ENCODE data around the gene PGGHG. TPM values are rescaled to one million over a fixed set of nuclear protein-coding genes. Genes with fewer than 3 reads are reported as not detected.

Gene PGGHG
- polyA plus RNA-seq, 1 donor from 2014 or later = 2.1 TPM

DNA sequence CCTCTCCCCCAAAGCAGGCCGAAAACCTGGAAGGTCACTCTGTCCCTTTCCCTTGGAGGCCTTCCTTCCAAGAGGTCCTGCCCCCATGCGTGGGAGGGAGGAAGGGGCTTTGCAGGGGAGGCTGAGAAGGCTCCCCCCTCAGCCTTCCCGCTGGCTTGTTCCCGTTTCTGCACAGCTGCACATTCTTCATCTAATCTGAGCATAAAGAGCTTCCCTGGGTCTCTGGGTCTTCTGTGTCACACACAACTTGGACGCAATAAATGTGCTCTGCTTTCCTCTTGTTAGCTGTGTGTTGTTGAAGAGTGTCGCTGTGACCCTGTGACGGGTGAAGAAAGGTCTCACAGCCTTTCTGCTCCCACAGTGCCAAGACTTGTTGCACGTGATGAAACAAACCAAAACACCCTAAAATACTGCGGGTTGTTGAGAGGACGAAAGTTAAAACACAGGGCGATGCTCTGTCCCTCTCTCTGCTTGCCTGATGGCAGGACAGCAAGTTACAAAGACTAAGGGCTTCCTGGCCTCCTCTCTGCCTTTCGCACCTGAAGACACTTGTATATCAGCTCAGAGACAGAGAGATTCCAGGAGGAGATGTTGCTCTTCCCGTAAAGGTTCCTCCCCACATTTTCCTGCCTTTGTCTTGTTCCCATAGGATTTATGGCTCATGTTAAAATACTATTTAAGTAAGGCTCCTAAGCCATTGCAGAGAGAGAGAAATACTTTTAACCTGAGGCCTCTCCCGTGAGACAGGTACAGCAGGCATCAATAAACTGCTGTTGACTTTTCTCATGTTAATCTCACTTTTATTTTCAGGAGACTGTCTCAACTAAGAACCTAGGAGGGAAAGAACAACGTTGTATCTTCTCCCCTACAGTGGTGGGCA, 47.1 kb downstream of the PGGHG start:
- Histone ChIP-seq H3K9me2 (ENCODE audit: insufficient read depth, low read length) (no peaks in the 10 kb centered on the region), H3K27me3 (ENCODE audit: insufficient read depth, low read depth, low read length) (no peaks in the 10 kb centered on the region), H2AFZ (ENCODE audit: low read depth, low read length) (no peak overlapping the region), H3K36me3 (ENCODE audit: insufficient read depth, low read length) (no peaks in the 10 kb centered on the region), H3K9ac (ENCODE audit: low read length) (no peak overlapping the region), H3K9me3 (ENCODE audit: low read length) (no peaks in the 10 kb centered on the region), H3K4me2 (ENCODE audit: low read length) (no peak overlapping the region), H3K4me3 (ENCODE audit: low read length) (no peak overlapping the region), H3F3A (ENCODE audit: insufficient read depth, low read length, poor library complexity, severe bottlenecking) (no peaks in the 10 kb centered on the region), H3K27ac (ENCODE audit: low read length) (no peak overlapping the region), H4K20me1 (ENCODE audit: insufficient read depth) (no peaks in the 10 kb centered on the region), H3K79me2 (replicated peaks; ENCODE audit: insufficient read depth, low read length) (no peaks in the 10 kb centered on the region)
- TF ChIP-seq REST (IDR thresholded peaks at IDR 0.05; ENCODE audit: borderline replicate concordance) (no peak), RAD21 (conservative IDR thresholded peaks at IDR 0.05) (no peak), TAF1 (IDR thresholded peaks at IDR 0.05; ENCODE audit: low read depth) (no peak), EZH2 (IDR thresholded peaks at IDR 0.05; ENCODE audit: borderline replicate concordance, insufficient read depth, low read length, poor library complexity, severe bottlenecking) (no peak), MXI1 (conservative IDR thresholded peaks at IDR 0.05; ENCODE audit: poor library complexity, severe bottlenecking) (no peak)

GRCh38 chr11:336659-337198, 47.8 kb downstream of the PGGHG start:
- Histone ChIP-seq H3K27ac (ENCODE audit: low read length) (no peak overlapping the region), H3K27me3 (ENCODE audit: insufficient read depth, low read depth, low read length) (no peaks in the 10 kb centered on the region), H3F3A (ENCODE audit: insufficient read depth, low read length, poor library complexity, severe bottlenecking) (no peaks in the 10 kb centered on the region), H4K20me1 (ENCODE audit: insufficient read depth) (no peaks in the 10 kb centered on the region), H3K4me2 (ENCODE audit: low read length) (no peak overlapping the region), H3K4me3 (ENCODE audit: low read length) (no peak overlapping the region), H3K9me3 (ENCODE audit: low read length) (no peaks in the 10 kb centered on the region), H3K9ac (ENCODE audit: low read length) (no peak overlapping the region), H3K79me2 (replicated peaks; ENCODE audit: insufficient read depth, low read length) (no peaks in the 10 kb centered on the region), H2AFZ (ENCODE audit: low read depth, low read length) (no peak overlapping the region), H3K9me2 (ENCODE audit: insufficient read depth, low read length) (no peaks in the 10 kb centered on the region), H3K36me3 (ENCODE audit: insufficient read depth, low read length) (no peaks in the 10 kb centered on the region)
- TF ChIP-seq EP300 (conservative IDR thresholded peaks at IDR 0.05; ENCODE audit: poor library complexity, severe bottlenecking) = no peak
- no peak for TF ChIP-seq SMC3 (conservative IDR thresholded peaks at IDR 0.05; ENCODE audit: poor library complexity)
- TF ChIP-seq MXI1 (conservative IDR thresholded peaks at IDR 0.05; ENCODE audit: poor library complexity, severe bottlenecking) = no peak
- TF ChIP-seq CTCF (IDR thresholded peaks at IDR 0.05; ENCODE audit: poor library complexity, severe bottlenecking) = no peak
- no peak for TF ChIP-seq POLR2AphosphoS5 (IDR thresholded peaks at IDR 0.05)
- TF ChIP-seq TAF1 (IDR thresholded peaks at IDR 0.05; ENCODE audit: low read depth) = no peak
- no peak for TF ChIP-seq EZH2 (IDR thresholded peaks at IDR 0.05; ENCODE audit: borderline replicate concordance, insufficient read depth, low read length, poor library complexity, severe bottlenecking)
- TF ChIP-seq RAD21 (conservative IDR thresholded peaks at IDR 0.05) = no peak
- TF ChIP-seq REST (IDR thresholded peaks at IDR 0.05; ENCODE audit: borderline replicate concordance) = no peak

Data from neural cell (in vitro differentiated cells).